Osteocyte (in vitro differentiated cells): ENCODE results near the gene TBC1D16. TPM values are rescaled to one million over a fixed set of nuclear protein-coding genes. Genes with fewer than 3 reads are reported as not detected.

Experiments used
- DNase-seq: peaks from one replicate; pipeline ENCODE4 v3.0.0; 2021; ENCODE audit warnings: mixed read lengths; ENCODE audit not compliant: unreplicated experiment; ENCODE audit errors: extremely low spot score
- H3K27ac Mint-ChIP-seq: one replicate; pipeline ENCODE4 v1.8.0; 2021; ENCODE audit warnings: mild to moderate bottlenecking, mixed read lengths; ENCODE audit not compliant: unreplicated experiment
- H3K27me3 Mint-ChIP-seq: one replicate; pipeline ENCODE4 v1.8.0; 2021; ENCODE audit warnings: mixed read lengths; ENCODE audit not compliant: unreplicated experiment
- H3K36me3 Mint-ChIP-seq: one replicate; pipeline ENCODE4 v1.8.0; 2021; ENCODE audit warnings: mixed read lengths; ENCODE audit not compliant: unreplicated experiment
- H3K4me1 Mint-ChIP-seq: one replicate; pipeline ENCODE4 v1.8.0; 2021; ENCODE audit warnings: mixed read lengths; ENCODE audit not compliant: unreplicated experiment
- H3K4me3 Mint-ChIP-seq: one replicate; pipeline ENCODE4 v1.8.0; 2021; ENCODE audit warnings: mild to moderate bottlenecking, moderate library complexity, mixed read lengths; ENCODE audit not compliant: unreplicated experiment
- H3K9me3 Mint-ChIP-seq: one replicate; pipeline ENCODE4 v1.8.0; 2021; ENCODE audit warnings: mixed read lengths; ENCODE audit not compliant: unreplicated experiment
- total RNA-seq: library from RNA; stranded (reverse); gene quantifications from 2 replicates; pipeline ENCODE4 v1.2.1, GENCODE V29; 2021
- TF ChIP-seq, protein P1 (sequence below): fragments of 200-600 bp; sonication (generic); IDR thresholded peaks from 2 replicates; pipeline ENCODE4 v1.5.0; 2021; ENCODE audit warnings: antibody characterized with exemption, mild to moderate bottlenecking, moderate library complexity

The TBC1D16 gene
- total RNA-seq, 1 donor from 2014 or later = 45.9 TPM

DNA sequence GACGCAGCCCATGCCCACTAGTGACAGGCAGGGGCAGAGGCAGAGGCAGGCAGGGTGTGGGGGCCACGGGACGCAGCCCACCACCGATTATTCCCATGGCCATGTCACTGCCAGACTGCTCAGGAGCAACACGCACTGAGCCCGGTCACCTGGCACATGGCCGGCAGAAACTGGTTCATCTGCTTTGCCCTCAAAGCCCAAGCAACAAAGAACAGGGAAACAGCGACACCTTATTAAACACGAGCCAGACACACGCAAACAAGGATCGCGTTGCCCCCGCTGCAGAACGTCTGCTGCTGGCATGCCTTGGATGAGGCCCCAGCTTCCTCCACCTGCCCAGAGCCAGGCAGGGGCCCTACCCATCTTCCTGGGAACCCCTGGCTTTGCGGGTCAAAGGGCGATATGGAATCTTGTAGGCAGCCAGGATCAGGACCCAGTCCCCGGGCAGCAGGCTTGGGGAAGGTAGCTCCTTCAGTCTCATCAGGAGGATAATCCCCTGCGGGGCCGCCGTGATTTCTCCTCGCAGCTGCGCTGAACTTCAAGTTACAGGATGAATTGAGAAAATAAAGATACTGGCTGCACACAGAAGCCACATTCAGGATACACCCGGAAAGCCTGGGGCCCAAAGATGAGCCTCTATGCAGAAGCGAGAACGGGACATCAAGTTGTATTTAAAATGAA is 4.8 kb downstream of the TBC1D16 start:
- no peak overlapping the region for H3K27ac Mint-ChIP-seq
- H3K9me3 Mint-ChIP-seq = no peaks in the 10 kb centered on the region

DNA sequence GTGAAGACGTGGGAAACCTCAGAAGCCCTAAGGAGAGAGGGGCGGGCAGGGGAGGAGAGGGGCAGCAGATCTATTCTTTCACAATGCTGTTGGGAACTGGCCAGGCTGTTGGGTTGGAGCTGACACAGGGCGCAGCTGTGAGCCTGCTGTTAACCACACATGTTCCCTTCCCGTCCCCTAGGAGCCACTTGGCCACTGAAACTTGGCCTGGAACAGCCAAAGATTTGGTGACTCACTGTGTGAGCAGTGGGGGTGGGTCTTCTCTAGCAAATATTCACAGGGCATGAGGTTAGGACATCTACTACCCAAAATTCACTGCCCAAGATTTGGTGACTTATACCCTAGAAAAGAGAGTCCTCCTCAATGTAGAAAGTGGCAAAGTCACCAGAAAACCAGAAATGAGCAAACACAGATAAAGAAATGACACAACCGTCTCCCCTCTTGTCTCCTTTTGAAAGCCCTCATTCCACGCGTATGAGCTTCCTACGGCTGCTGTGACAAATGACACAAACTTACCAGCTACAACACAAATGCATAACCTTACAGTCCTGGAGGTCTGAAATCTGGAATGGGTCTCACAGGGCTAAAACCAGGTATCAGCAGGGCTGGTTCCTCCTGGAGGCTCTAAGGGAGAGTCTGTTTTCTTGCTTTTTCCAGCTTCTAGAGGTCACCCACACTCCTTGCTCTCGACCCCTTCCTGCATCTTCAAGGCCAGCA is 6.3 kb downstream of the TBC1D16 start:
- no peak for DNase-seq
- Mint-ChIP-seq H3K36me3 (peaks cover 4% of the 10 kb centered on the region), H3K4me3 (no peak overlapping the region), H3K9me3 (no peaks in the 10 kb centered on the region), H3K27me3 (no peaks in the 10 kb centered on the region), H3K27ac (peak overlapping the region; percentile 69), H3K4me1 (peaks cover 44% of the 10 kb centered on the region)
- TF ChIP-seq, protein P1, sequence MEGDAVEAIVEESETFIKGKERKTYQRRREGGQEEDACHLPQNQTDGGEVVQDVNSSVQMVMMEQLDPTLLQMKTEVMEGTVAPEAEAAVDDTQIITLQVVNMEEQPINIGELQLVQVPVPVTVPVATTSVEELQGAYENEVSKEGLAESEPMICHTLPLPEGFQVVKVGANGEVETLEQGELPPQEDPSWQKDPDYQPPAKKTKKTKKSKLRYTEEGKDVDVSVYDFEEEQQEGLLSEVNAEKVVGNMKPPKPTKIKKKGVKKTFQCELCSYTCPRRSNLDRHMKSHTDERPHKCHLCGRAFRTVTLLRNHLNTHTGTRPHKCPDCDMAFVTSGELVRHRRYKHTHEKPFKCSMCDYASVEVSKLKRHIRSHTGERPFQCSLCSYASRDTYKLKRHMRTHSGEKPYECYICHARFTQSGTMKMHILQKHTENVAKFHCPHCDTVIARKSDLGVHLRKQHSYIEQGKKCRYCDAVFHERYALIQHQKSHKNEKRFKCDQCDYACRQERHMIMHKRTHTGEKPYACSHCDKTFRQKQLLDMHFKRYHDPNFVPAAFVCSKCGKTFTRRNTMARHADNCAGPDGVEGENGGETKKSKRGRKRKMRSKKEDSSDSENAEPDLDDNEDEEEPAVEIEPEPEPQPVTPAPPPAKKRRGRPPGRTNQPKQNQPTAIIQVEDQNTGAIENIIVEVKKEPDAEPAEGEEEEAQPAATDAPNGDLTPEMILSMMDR = no peak

More for the DNA sequence above, 4.8 kb downstream of the TBC1D16 start:
- Mint-ChIP-seq H3K4me1 (peaks cover 46% of the 10 kb centered on the region), H3K4me3 (no peak overlapping the region), H3K36me3 (peaks cover 4% of the 10 kb centered on the region), H3K27me3 (no peaks in the 10 kb centered on the region)
- TF ChIP-seq, protein P1 = no peak
- no peak for DNase-seq

DNA sequence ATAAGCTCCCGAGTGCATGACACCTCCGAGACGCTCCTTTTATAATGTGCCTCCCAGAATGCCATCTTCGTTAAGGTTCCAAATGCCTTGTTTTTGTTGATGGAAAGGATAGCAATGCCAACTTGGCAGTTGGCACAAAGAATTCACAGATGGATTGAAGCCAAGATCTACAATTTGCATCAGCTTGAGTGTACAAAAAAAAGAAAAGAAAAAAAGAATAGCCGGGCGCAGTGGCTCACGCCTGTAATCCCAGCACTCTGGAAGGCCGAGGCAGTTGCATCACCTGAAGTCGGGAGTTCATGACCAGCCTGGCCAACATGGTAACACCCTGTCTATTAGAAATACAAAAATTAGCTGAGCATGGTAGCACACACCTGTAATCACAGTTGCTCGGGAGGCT is 7.6 kb downstream of the TBC1D16 start:
- Mint-ChIP-seq H3K27ac (no peak overlapping the region), H3K4me3 (no peak overlapping the region), H3K4me1 (peaks cover 35% of the 10 kb centered on the region), H3K36me3 (peaks cover 4% of the 10 kb centered on the region), H3K27me3 (no peaks in the 10 kb centered on the region), H3K9me3 (no peaks in the 10 kb centered on the region)
- TF ChIP-seq, protein P1 = no peak
- DNase-seq = no peak

DNA sequence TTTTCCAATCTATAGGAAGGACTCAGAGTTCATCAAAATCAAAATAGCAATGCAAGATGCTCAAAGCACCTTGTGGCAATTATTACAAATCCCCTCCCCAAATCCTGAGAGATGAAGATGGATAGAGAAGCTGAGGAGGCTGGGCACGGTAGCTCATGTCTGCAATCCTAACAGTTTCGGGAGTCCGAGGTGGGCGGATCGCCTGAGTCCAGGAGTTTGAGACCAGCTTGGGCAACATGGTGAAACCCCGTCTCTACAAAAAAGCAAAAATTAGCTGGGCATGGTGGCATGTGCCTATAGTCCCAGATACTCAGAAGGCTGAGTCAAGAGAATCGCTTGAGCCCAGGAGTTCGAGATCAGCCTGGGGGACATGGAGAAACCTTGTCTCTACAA is 8.6 kb downstream of the TBC1D16 start:
- DNase-seq = no peak
- H3K27me3 Mint-ChIP-seq = no peaks in the 10 kb centered on the region
- no peaks in the 10 kb centered on the region for H3K9me3 Mint-ChIP-seq
- H3K4me1 Mint-ChIP-seq = peaks cover 30% of the 10 kb centered on the region
- no peak overlapping the region for H3K4me3 Mint-ChIP-seq
- TF ChIP-seq, protein P1 = no peak
- no peak overlapping the region for H3K27ac Mint-ChIP-seq
- H3K36me3 Mint-ChIP-seq = no peaks in the 10 kb centered on the region

DNA sequence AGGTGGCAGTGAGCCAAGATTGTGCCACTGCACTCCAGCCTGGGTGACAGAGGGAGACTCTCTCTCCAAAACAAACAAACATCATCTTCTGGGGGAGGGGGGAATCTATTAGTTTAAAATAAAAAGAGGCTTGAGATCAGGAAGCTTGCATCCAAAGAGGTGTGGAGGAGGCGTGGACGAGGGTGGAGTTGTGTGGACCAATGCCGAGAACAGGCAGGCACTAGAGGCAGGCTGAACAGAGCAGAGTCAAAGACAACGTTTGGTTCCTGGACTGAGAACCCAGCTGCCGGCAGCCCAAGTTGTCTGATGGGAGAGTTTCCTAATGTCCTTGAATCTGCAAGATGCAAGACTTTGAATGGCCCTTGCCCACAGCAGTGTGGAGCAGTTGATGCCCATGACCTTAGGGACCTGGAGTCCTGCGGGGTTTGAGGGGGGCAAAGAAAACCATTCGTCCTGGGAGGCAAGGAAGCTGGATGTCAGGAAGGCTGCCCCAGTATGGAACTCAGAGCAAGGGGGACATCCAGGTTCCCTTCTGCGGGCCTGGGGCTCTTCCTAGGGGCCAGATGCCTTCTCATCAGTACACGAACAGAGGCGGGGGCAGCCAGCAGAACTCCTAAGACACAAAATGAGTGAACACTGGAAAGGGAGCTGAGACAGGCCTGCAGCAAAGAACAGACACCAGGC is 9.2 kb downstream of the TBC1D16 start:
- no peaks in the 10 kb centered on the region for H3K36me3 Mint-ChIP-seq
- no peak overlapping the region for H3K4me3 Mint-ChIP-seq
- no peak overlapping the region for H3K27ac Mint-ChIP-seq
- DNase-seq = no peak
- H3K4me1 Mint-ChIP-seq = peaks cover 29% of the 10 kb centered on the region
- H3K9me3 Mint-ChIP-seq = no peaks in the 10 kb centered on the region
- no peaks in the 10 kb centered on the region for H3K27me3 Mint-ChIP-seq
- TF ChIP-seq, protein P1 = no peak
